ENCODE data around the gene MACIR. TPM values are rescaled to one million over a fixed set of nuclear protein-coding genes. Genes with fewer than 3 reads are reported as not detected.
A peak's percentile ranks its signal among the peaks of the same experiment; 100 is the strongest.

The MACIR gene
- total and polyA plus RNA-seq, 2 donors (not counting 3 experiments of a cell fraction or from before 2014, with no cell fraction given) = 4.0 to 9.3 TPM

DNA sequence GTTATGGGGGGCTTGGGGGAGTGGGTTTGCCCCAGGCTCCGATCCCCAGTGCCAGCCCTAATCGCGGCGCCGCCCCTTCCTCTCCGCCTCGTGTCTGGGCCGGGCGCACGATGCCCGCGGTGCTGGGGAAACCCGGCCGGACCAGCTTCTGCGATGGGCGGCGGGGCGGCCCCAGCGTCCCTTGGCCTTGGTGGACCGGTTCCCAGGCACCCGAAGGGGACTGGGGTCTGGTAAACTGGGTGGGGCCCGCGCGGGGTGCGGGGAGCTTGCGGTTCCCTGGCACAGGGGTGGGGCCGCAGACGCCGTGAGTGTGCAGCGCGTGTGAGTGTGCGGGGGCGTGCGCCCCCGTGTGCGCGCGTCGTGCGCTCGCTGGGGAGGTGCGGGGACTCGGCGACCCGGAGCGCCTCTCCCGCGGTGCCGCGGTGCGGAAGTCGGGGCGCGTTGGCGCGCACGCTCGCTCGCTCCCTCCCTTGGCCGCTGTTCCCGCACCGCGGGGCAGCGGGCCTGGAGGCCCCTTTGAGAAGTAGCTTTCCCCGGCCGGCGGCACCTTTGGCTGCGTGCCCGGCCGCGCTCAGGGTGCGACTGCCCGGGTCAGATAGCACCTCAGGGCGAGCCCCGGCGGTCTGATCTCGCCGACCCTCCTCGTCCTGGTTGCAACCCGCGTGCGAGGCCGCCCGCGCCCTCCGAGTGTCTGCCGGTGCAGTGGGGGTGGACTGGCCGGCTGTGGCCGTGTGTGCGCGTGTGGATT, 568 bp downstream of the MACIR start:
- Histone ChIP-seq H3K36me3 (ENCODE audit: control insufficient read depth in 2 of 2, extremely low read depth in 1 of 2, insufficient read depth in 2 of 2, low read length in 2 of 2) (no peaks in the 10 kb centered on the region), H3K9ac (replicated peaks; ENCODE audit: extremely low read depth, insufficient read depth, low read length) (peak overlapping the region; percentile 80), H3K4me2 (ENCODE audit: insufficient read depth, low read length) (peak overlapping the region; percentile 68), H3K27ac (ENCODE audit: insufficient read depth, low read depth, low read length) (peak overlapping the region; percentile 76), H2AFZ (ENCODE audit: low read depth, low read length) (peak overlapping the region; percentile 92), H3K9me3 (replicated peaks; ENCODE audit: control insufficient read depth, insufficient read depth, low read length) (no peaks in the 10 kb centered on the region), H3K4me3 (replicated peaks in 1 of 3; ENCODE audit: insufficient read depth in 1 of 3, low read depth in 1 of 3, low read length in 3 of 3) (peak overlapping the region; percentile 47 to 75 (median 69)), H3K79me2 (ENCODE audit: control insufficient read depth, insufficient read depth, low read length) (peaks cover 44% of the 10 kb centered on the region), H3K27me3 (ENCODE audit: control insufficient read depth in 2 of 2, insufficient read depth in 2 of 2, low read length in 2 of 2) (no peaks in the 10 kb centered on the region), H3K4me1 (ENCODE audit: control insufficient read depth, extremely low read depth, insufficient read depth, low read length) (peaks cover 8% of the 10 kb centered on the region), H3K9me1 (replicated peaks; ENCODE audit: control insufficient read depth, extremely low read depth, insufficient read depth, low read length) (no peaks in the 10 kb centered on the region), H4K20me1 (replicated peaks; ENCODE audit: control insufficient read depth, extremely low read depth, insufficient read depth, low read length) (no peaks in the 10 kb centered on the region)
- peak; percentile 66 for DNase-seq (ENCODE audit: low read depth, low spot score)
- ChIA-PET CTCF (interaction anchor here (0.5 to 5.0 kb wide), 17 partner anchors 9 to 302 kb away, joined by 3 to 35 read pairs (median 4); partner anchors contain the start of gene GIN1), POLR2A (interaction anchor here (0.6 to 1.2 kb wide), 4 partner anchors 12 to 410 kb away, joined by 3 to 7 read pairs (median 4); partner anchors contain the start of genes GIN1 and PPIP5K2)
- dilution Hi-C loops (cut with MboI; ENCODE audit: extremely low pct_ligation_motif_present, low sequenced_read_pairs) = no loop called here
- intact Hi-C loops (cut with micrococcal nuclease) = loop anchor here (1.0 to 5.0 kb wide), 7 partner anchors 11 to 303 kb away; partner anchors contain the start of genes GIN1, NUDT12 and PPIP5K2
- FAIRE-seq = no peak
- TF ChIP-seq MYC (IDR thresholded peaks at IDR 0.05; ENCODE audit: low read depth, low read length) (peak; percentile 23), JUN (IDR thresholded peaks at IDR 0.05; ENCODE audit: borderline replicate concordance, insufficient read depth, insufficient read length, low read depth) (no peak)
- no TSS peak for BruUV-seq (replicated peaks)

DNA sequence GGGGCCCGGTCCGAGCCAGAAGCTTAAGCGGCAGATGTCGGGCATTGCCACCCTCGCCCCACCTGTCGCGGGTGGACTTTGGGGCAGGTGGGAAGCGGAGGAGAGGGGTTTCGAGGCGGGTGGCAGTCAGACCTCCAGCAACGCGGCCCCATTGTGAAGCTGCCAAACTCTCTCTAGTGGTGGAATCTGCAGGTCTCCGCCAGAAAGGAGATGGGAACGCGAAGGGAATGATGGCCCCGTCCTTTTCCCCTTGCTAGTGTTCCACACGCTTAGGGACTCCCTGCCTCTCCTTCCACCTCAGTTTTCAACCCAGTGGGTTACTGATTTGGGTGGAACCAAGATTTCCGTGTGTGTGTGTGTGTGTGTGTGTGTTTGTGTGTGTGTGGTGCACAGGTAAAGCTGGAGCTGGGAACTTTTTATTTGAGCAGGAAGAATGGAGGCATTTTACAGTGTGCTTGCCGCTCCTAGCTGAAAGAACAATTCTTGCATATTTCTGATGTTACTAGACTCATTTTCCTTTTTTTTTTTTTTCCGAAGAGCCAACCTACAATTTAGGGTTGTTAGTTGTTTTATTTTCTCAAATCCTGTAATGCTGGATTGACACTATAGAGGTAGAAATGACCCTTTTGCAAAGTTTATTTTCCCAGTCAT, 1.3 kb downstream of the MACIR start:
- peaks cover 8% of the 10 kb centered on the region for H3K4me1 ChIP-seq (ENCODE audit: control insufficient read depth, extremely low read depth, insufficient read depth, low read length)
- H3K4me2 ChIP-seq (ENCODE audit: insufficient read depth, low read length) = peak overlapping the region; percentile 68
- peak overlapping the region; percentile 47 to 75 (median 69) for H3K4me3 ChIP-seq (replicated peaks in 1 of 3; ENCODE audit: insufficient read depth in 1 of 3, low read depth in 1 of 3, low read length in 3 of 3)
- intact Hi-C loops (cut with micrococcal nuclease) = loop anchor here (2.0 to 5.0 kb wide), 4 partner anchors 27 to 302 kb away; partner anchors contain the start of gene NUDT12
- peak overlapping the region; percentile 92 for H2AFZ ChIP-seq (ENCODE audit: low read depth, low read length)
- no peak overlapping the region for H3K27ac ChIP-seq (ENCODE audit: insufficient read depth, low read depth, low read length)
- no peaks in the 10 kb centered on the region for H3K36me3 ChIP-seq (ENCODE audit: control insufficient read depth in 2 of 2, extremely low read depth in 1 of 2, insufficient read depth in 2 of 2, low read length in 2 of 2)
- H3K9me3 ChIP-seq (replicated peaks; ENCODE audit: control insufficient read depth, insufficient read depth, low read length) = no peaks in the 10 kb centered on the region
- DNase-seq (ENCODE audit: low read depth, low spot score) = no peak
- BruUV-seq (replicated peaks) = TSS peak; percentile 14
- no peaks in the 10 kb centered on the region for H3K9me1 ChIP-seq (replicated peaks; ENCODE audit: control insufficient read depth, extremely low read depth, insufficient read depth, low read length)
- peak overlapping the region; percentile 80 for H3K9ac ChIP-seq (replicated peaks; ENCODE audit: extremely low read depth, insufficient read depth, low read length)
- POLR2A ChIA-PET = interaction anchor here (0.6 to 1.1 kb wide), 2 partner anchors 12 to 411 kb away, joined by 5 to 7 read pairs; no protein-coding TSS in a partner anchor
- TF ChIP-seq JUN (IDR thresholded peaks at IDR 0.05; ENCODE audit: borderline replicate concordance, insufficient read depth, insufficient read length, low read depth) (no peak), POLR2A (IDR thresholded peaks at IDR 0.05; ENCODE audit: low read depth, low read length) (no peak), GATA2 (IDR thresholded peaks at IDR 0.05; ENCODE audit: insufficient read depth, insufficient read length, low read depth, low read length) (no peak), EZH2 (IDR thresholded peaks at IDR 0.05; ENCODE audit: borderline replicate concordance, low read depth, low read length, severe bottlenecking) (no peak)
- TF ChIP-seq, protein P1, sequence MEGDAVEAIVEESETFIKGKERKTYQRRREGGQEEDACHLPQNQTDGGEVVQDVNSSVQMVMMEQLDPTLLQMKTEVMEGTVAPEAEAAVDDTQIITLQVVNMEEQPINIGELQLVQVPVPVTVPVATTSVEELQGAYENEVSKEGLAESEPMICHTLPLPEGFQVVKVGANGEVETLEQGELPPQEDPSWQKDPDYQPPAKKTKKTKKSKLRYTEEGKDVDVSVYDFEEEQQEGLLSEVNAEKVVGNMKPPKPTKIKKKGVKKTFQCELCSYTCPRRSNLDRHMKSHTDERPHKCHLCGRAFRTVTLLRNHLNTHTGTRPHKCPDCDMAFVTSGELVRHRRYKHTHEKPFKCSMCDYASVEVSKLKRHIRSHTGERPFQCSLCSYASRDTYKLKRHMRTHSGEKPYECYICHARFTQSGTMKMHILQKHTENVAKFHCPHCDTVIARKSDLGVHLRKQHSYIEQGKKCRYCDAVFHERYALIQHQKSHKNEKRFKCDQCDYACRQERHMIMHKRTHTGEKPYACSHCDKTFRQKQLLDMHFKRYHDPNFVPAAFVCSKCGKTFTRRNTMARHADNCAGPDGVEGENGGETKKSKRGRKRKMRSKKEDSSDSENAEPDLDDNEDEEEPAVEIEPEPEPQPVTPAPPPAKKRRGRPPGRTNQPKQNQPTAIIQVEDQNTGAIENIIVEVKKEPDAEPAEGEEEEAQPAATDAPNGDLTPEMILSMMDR (IDR thresholded peaks at IDR 0.05; ENCODE audit: extremely low read depth in 1 of 2, insufficient read depth in 1 of 2, low read depth in 1 of 2, low read length in 2 of 2) = no peak
- H3K27me3 ChIP-seq (ENCODE audit: control insufficient read depth in 2 of 2, insufficient read depth in 2 of 2, low read length in 2 of 2) = no peaks in the 10 kb centered on the region
- dilution Hi-C loops (cut with MboI; ENCODE audit: extremely low pct_ligation_motif_present, low sequenced_read_pairs) = no loop called here
- CTCF ChIA-PET = interaction anchor here (1.0 to 5.0 kb wide), 7 partner anchors 27 to 216 kb away, joined by 3 to 35 read pairs (median 14); no protein-coding TSS in a partner anchor
- no peaks in the 10 kb centered on the region for H4K20me1 ChIP-seq (replicated peaks; ENCODE audit: control insufficient read depth, extremely low read depth, insufficient read depth, low read length)
- FAIRE-seq = no peak
- peaks cover 48% of the 10 kb centered on the region for H3K79me2 ChIP-seq (ENCODE audit: control insufficient read depth, insufficient read depth, low read length)
